PC-3 (cell line): ENCODE data around the gene NAPSA. TPM values are rescaled to one million over a fixed set of nuclear protein-coding genes. Genes with fewer than 3 reads are reported as not detected.
A peak's percentile ranks its signal among the peaks of the same experiment; 100 is the strongest.

Experiments used
- ATAC-seq: fragments of 200-7000 bp; cut with Tn5 transposase; 2 replicates; pipeline ENCODE4 v1.9.1; 2020; ENCODE audit warnings: mild to moderate bottlenecking, moderate library complexity
- BruUV-seq: library from RNA; stranded (reverse); fragments of 400-500 nt; replicated peaks from 2 replicates; lab custom pipeline; 2021; lab: Mats Ljungman, UMichigan
- CTCF ChIA-PET: fragments of 300-600 bp; sonication (Branson Sonifier 250); formaldehyde crosslinking; loops from one replicate; lab custom pipeline; 2022; ENCODE audit warnings: antibody characterized with exemption; lab: Charles Lee
- POLR2A ChIA-PET: fragments of 300-600 bp; sonication (Branson Sonifier 250); formaldehyde crosslinking; loops from one replicate; lab custom pipeline; 2022; ENCODE audit warnings: antibody characterized with exemption; ENCODE audit not compliant: unreplicated experiment; lab: Charles Lee
- DNase-seq: peaks from one replicate; pipeline ENCODE4 v3.0.0-alpha.2; 2015
- H2AFZ ChIP-seq: fragments of 300-600 bp; sonication (generic); 2 replicates; pipeline ENCODE4 v1.6.0; 2016; ENCODE audit warnings: antibody characterized with exemption, low read length
- H3F3A ChIP-seq: fragments of 300-600 bp; sonication (generic); one replicate; pipeline ENCODE4 v1.6.0; 2017; ENCODE audit warnings: antibody characterized with exemption, low read length, control low read depth, mild to moderate bottlenecking; ENCODE audit not compliant: unreplicated experiment
- H3K27ac ChIP-seq: fragments of 300-600 bp; sonication (generic); 2 replicates; pipeline ENCODE4 v1.5.1; 2016; ENCODE audit warnings: mild to moderate bottlenecking, low read length
- H3K27me3 ChIP-seq: fragments of 300-600 bp; sonication (generic); 2 replicates; pipeline ENCODE4 v1.6.1; 2016; ENCODE audit warnings: low read length, mixed read lengths
- H3K36me3 ChIP-seq: fragments of 300-600 bp; sonication (generic); 2 replicates; pipeline ENCODE4 v1.6.1; 2016; ENCODE audit warnings: low read depth, mixed run types, low read length, mixed read lengths
- H3K4me1 ChIP-seq: fragments of 300-600 bp; sonication (generic); 2 replicates; pipeline ENCODE4 v1.5.1; 2016; ENCODE audit warnings: low read length; ENCODE audit not compliant: insufficient read depth
- H3K4me2 ChIP-seq: fragments of 300-600 bp; sonication (generic); 2 replicates; pipeline ENCODE4 v1.6.0; 2016; ENCODE audit warnings: low read length
- H3K4me3 ChIP-seq: fragments of 300-600 bp; sonication (generic); 2 replicates; pipeline ENCODE4 v1.5.1; 2016; ENCODE audit warnings: mild to moderate bottlenecking, low read length, mixed read lengths
- H3K79me2 ChIP-seq: fragments of 300-600 bp; sonication (generic); 2 replicates; pipeline ENCODE4 v1.6.1; 2017; ENCODE audit warnings: low read length, mixed read lengths
- H3K9ac ChIP-seq: fragments of 300-600 bp; sonication (generic); 2 replicates; pipeline ENCODE4 v1.6.0; 2016; ENCODE audit warnings: mild to moderate bottlenecking, low read length
- H3K9me2 ChIP-seq: fragments of 300-600 bp; sonication (generic); replicated peaks from 2 replicates; pipeline ENCODE4 v1.6.1; 2016; ENCODE audit warnings: mixed run types, low read length, mixed read lengths
- H3K9me3 ChIP-seq: fragments of 300-600 bp; sonication (generic); 2 replicates; pipeline ENCODE4 v1.6.1; 2016; ENCODE audit warnings: low read length, mixed read lengths
- H4K20me1 ChIP-seq: fragments of 300-600 bp; sonication (generic); 2 replicates; pipeline ENCODE4 v1.6.1; 2016; ENCODE audit warnings: low read length, mixed read lengths
- EZH2 ChIP-seq: fragments of 300-600 bp; sonication (generic); IDR thresholded peaks from one replicate; pipeline ENCODE4 v1.6.1; 2017; ENCODE audit warnings: antibody characterized with exemption, mild to moderate bottlenecking, low read length; ENCODE audit not compliant: unreplicated experiment
- EZH2phosphoT487 ChIP-seq: fragments of 300-600 bp; sonication (generic); IDR thresholded peaks from 2 replicates; pipeline ENCODE4 v1.6.1; 2018; ENCODE audit warnings: mild to moderate bottlenecking, antibody characterized with exemption, low read length, borderline replicate concordance
- intact Hi-C: fragments of 100-400 bp; cut with micrococcal nuclease; formaldehyde crosslinking; loops from 2 replicates; pipeline ENCODE4 v1.9.0; 2023
- total RNA-seq: library from RNA; depleted of rRNA; stranded (reverse); fragments of >200 nt; gene quantifications from 2 replicates; pipeline ENCODE4 v1.2.3, GENCODE V29; 2014
- TF ChIP-seq, protein P1 (sequence below): fragments of 300-600 bp; sonication (generic); conservative IDR thresholded peaks from 2 replicates; pipeline ENCODE4 v1.5.1; 2017; ENCODE audit warnings: antibody characterized with exemption, low read depth, mild to moderate bottlenecking, low read length

The NAPSA gene
- total RNA-seq, 1 experiment from 2014 or later, result 3.0 TPM

DNA sequence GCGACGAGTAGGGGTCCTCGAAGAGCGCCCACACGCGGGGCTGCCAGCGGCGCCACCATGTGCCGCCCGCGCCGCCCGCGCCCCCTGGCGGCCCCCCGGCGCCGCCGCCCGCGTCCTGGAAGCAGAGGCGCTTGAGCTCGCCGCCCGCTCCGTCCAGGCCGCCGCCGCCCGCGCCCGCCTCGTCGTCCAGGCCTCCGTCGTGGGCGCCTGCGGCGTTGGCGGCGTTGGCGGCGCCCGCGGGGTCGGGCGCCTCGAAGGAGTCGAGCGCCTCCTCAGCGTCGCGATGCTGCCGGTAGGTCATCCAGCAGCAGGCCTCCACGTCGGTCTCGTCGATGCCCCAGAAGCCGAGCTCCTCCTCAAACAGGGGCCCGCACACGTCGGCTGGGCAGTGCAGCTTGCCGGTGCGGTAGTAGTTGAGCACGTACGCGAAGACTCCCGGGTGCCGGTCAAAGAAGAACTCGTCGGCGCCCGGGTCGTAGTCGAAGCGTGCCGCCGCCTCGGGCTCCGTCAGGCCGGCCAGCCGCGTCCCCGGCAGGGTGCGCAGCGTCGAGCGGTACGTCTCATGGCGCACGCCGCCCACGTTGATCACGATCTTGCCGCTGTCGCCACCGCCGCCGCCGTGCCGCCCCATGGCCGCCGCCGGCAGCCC lies 37.1 kb downstream of the NAPSA start:
- CTCF ChIA-PET, result interaction anchor here (0.6 to 1.9 kb wide), 17 partner anchors 13 to 1375 kb away, joined by 3 to 35 read pairs (median 8); partner anchors contain the start of gene ZNF473
- Histone ChIP-seq H3K9me2 (no peaks in the 10 kb centered on the region), H2AFZ (no peak overlapping the region), H3K27ac (no peak overlapping the region), H3K79me2 (no peaks in the 10 kb centered on the region), H3K9ac (no peak overlapping the region), H3K36me3 (no peaks in the 10 kb centered on the region), H3K27me3 (no peaks in the 10 kb centered on the region), H3K4me1 (peaks cover 12% of the 10 kb centered on the region; the same call in 1 of the 2 replicates), H3F3A (no peaks in the 10 kb centered on the region), H3K9me3 (no peaks in the 10 kb centered on the region), H3K4me2 (peak overlapping the region; percentile 86), H3K4me3 (peak overlapping the region; percentile 64), H4K20me1 (peaks cover 13% of the 10 kb centered on the region; the same call in 1 of the 2 replicates)
- BruUV-seq, result no TSS peak
- peak; percentile 3 for ATAC-seq
- POLR2A ChIA-PET, result interaction anchor here (0.6 kb wide), 3 partner anchors 76 to 639 kb away, joined by 5 read pairs; partner anchors contain the start of gene ADM5
- intact Hi-C loops, result loop anchor here (2.0 kb wide), 2 partner anchors 28 to 460 kb away; no protein-coding TSS in a partner anchor
- TF ChIP-seq, protein P1, sequence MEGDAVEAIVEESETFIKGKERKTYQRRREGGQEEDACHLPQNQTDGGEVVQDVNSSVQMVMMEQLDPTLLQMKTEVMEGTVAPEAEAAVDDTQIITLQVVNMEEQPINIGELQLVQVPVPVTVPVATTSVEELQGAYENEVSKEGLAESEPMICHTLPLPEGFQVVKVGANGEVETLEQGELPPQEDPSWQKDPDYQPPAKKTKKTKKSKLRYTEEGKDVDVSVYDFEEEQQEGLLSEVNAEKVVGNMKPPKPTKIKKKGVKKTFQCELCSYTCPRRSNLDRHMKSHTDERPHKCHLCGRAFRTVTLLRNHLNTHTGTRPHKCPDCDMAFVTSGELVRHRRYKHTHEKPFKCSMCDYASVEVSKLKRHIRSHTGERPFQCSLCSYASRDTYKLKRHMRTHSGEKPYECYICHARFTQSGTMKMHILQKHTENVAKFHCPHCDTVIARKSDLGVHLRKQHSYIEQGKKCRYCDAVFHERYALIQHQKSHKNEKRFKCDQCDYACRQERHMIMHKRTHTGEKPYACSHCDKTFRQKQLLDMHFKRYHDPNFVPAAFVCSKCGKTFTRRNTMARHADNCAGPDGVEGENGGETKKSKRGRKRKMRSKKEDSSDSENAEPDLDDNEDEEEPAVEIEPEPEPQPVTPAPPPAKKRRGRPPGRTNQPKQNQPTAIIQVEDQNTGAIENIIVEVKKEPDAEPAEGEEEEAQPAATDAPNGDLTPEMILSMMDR, result no peak
- TF ChIP-seq EZH2phosphoT487 (no peak), EZH2 (no peak)
- DNase-seq, result peak; percentile 39

DNA sequence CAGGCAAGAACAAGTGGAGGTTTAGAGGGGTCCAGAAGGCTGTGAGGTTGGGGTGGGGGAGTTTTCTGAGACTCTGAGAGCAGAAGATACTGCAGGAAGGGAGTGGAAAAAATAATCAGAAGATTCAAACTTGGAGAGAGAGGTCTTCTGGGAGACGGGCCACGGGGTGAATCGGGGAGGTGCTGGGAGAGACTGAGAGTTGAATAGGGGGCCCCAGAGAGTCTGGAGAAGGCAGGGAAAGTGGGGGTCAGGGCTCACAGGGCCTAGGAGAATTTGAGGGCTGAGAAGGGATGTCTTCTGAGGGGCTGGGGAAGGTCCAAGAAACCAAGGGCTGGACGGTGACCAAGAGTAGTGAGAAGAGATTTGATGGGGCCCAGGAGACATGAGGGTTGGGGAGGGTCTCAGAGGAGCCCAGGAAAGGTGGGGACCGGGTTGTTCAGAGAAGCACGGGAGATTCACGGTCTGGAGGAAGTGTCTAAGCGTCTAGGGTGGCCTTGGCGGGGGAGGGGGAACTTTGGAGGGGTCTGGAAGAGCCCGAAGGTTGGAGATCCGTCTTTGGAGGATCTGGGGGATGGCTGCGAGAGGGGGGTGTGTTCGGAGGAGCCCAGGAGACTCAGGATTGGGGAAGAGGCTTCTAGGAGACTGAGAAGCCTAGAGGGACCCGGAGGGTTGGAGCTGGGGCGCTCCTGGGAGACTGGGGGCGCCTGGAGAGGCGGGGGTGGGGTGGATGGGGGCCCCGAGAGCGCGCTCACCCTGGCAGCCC lies 37.8 kb downstream of the NAPSA start:
- CTCF ChIA-PET, result interaction anchor here (1.3 to 1.9 kb wide), 3 partner anchors 45 to 75 kb away, joined by 3 to 35 read pairs (median 12); no protein-coding TSS in a partner anchor
- ATAC-seq (no peak), DNase-seq (no peak)
- H3K27me3 ChIP-seq, result no peaks in the 10 kb centered on the region
- peaks cover 12% of the 10 kb centered on the region; the same call in 1 of the 2 replicates for H3K4me1 ChIP-seq
- H3K79me2 ChIP-seq, result no peaks in the 10 kb centered on the region
- intact Hi-C loops, result loop anchor here (2.0 kb wide), 2 partner anchors 27 to 459 kb away; no protein-coding TSS in a partner anchor
- H3K4me3 ChIP-seq, result no peak overlapping the region
- no peaks in the 10 kb centered on the region for H3K36me3 ChIP-seq
- H3K9me3 ChIP-seq, result no peaks in the 10 kb centered on the region
- POLR2A ChIA-PET, result no interaction called here
- peak overlapping the region; percentile 38; the same call in 1 of the 2 replicates for H3K4me2 ChIP-seq
- peaks cover 13% of the 10 kb centered on the region; the same call in 1 of the 2 replicates for H4K20me1 ChIP-seq
- BruUV-seq, result no TSS peak
- no peak overlapping the region for H3K9ac ChIP-seq
- no peaks in the 10 kb centered on the region for H3F3A ChIP-seq
- no peak overlapping the region for H3K27ac ChIP-seq
- H2AFZ ChIP-seq, result no peak overlapping the region
- no peaks in the 10 kb centered on the region for H3K9me2 ChIP-seq
- TF ChIP-seq, protein P1, result no peak
- no peak for TF ChIP-seq EZH2
